ENCODE data around the gene CLDN14.
"Not testable (repeated sequence)": the region's sequence is repeated elsewhere in the genome, so short reads cannot be mapped to it uniquely, and the experiment has no call there.

The CLDN14 gene

DNA sequence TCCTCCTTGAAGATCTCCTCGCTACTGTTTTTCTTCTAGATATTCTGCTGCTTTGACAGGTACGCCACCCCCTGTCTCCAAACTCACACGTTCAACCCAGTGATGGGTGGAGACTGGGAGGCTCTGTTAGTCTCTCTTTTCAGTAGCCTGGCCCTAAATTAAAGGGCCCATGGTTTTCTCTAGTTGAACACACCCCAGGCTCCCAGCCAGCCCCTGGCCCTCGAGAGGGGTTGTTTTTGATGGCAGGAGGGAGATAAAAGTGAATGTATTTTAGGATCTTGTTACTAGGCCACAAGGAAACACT lies 21.6 kb upstream of the CLDN14 start:
- DNase-seq (ENCODE audit: low read depth in 2 of 2), result no peak

DNA sequence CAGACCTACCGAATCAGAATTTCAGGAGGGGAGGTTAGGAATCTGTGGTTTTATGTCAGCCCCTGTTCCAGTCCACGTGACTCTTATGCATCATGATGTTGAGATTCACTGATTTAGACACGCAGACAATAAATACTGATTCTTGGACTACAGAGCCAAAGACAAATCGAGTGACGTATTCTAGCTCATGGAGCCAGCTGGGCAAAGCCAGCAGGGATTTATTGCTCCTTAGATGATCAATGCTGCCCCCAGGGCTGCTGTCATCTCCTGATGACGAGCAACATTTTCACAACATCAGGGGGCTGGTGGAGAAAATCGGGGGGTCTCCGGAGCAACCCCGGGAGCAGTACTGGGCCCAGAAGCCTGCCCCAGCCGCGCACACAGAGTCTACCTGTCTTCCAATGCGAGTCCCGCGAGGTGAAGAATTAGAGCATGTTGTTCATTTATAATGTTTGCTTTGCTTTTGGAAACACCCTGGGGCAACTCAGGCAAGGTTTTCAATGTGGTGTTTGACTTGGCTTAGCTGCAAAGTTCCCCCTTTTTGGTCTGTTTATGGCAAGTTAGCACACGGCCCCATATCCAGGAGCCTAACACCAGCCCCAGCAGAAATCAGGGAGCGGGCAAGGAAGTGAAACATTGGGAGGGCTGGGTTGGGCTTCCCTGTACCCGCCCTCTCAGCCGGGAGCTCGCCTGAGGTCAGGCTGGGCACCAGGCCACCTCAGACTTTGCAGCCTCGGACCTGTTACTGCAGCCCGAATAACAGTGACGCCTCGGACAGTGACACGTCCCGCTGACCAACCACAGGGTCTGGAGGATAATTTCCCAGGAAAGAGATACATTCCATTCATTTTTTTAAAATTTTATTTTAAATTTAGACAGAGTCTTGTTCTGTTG lies 19.9 kb upstream of the CLDN14 start:
- DNase-seq (ENCODE audit: low read depth in 2 of 2), result no peak

DNA sequence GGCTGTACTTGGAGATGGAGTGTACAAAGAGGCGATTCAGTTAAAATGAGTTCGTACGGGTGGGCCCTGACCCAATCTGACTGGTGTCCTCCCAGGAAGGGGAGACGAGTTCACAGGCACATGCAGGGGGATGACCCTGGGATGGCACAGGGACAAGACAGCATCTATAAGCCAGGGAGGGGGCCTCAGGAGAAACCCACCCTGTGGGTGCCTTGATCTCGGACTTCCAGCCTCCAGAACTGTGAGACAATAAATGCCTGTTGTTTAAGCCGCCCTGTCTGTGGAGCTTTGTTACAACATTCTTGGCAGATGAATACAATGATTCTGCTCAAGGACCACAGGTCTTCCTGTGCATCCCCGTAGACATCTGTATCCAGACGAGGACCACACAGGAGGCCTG lies 14.6 kb upstream of the CLDN14 start:
- DNase-seq (ENCODE audit: low read depth in 2 of 2), result no peak

DNA sequence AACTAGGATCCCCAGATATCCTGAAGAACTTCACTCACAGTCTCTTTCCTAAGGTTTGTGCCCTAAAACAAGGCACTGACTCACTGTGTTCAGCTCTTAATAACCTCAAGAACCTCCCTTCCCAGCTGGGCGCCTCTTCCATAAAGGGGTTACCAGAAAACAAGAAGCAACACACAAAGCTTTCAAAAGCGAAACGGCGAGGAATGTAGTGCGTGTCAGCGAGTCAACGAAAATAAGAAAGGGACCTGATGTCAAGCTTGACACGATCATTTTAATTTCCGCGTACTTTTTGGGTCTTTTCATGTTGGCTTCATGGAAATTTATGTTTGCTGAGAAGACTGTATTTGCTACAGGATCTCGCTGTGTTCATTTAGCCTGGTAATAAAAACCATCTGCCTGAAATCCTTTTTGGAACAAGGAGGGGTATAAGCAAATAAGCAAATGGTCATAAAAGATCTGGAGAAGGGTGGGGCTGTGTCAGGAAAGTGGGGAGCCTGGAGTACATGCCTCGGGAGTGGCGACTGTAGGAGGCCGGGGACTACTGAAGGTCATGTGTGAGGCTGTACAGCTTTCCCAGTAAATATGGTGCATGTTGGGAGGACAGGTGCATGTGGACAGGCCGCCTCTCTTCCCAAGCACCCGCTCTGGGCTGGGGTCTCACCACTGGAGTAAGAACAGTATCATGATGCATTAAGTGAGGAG lies 11.4 kb upstream of the CLDN14 start:
- no peak for DNase-seq (ENCODE audit: low read depth in 2 of 2)

DNA sequence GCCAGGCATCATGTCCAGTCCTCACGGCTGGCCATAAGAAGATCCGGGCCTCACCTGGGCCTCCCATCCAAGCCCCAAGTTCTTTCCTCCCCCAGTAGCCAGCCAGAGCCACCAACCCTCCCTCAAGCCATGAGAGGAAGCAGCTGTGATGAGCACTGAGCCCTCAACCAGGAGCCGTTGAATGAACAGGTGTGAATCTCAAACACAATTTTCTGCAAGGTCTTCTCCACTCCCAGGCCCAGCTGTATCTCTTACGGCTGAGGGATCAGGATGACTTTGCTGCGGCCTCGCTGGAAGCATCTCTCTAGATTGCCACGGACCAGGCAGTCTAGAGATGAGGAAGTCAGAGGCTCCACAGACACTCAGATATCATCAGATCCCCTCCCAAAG lies 9.8 kb upstream of the CLDN14 start:
- no peak for DNase-seq (ENCODE audit: low read depth in 2 of 2)

DNA sequence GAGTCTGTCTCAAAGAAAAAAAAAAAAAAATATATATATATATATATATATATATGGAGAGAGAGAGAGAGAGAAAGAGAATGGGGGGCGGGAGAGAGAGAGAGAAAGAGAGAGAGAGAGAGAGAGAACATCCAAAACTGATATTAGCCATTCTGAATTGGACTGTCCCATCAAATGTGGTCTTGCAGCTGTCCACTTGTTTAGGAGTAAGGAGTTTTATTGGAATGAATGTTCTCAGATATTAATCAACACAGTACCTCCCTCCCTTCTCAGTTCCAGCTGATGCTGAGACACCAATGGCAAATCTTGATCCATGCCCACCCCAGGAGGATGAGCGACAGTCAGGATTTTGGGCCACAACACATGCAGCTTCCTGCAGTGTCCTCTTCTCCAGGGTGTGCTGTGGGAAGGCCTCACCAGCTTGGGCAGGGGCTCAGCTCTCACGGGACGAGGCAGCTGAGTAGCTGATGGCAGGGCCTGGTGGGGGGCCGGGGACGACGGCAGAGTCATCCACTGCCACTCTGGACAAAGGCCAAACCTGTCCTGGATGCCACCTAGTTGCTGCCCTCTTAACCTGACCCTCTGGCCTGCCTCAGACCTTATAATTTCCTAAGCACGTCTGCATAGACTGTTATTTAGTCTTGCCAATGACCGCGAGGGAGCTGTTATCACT lies 9.3 kb upstream of the CLDN14 start:
- no peak for DNase-seq (ENCODE audit: low read depth in 2 of 2)

DNA sequence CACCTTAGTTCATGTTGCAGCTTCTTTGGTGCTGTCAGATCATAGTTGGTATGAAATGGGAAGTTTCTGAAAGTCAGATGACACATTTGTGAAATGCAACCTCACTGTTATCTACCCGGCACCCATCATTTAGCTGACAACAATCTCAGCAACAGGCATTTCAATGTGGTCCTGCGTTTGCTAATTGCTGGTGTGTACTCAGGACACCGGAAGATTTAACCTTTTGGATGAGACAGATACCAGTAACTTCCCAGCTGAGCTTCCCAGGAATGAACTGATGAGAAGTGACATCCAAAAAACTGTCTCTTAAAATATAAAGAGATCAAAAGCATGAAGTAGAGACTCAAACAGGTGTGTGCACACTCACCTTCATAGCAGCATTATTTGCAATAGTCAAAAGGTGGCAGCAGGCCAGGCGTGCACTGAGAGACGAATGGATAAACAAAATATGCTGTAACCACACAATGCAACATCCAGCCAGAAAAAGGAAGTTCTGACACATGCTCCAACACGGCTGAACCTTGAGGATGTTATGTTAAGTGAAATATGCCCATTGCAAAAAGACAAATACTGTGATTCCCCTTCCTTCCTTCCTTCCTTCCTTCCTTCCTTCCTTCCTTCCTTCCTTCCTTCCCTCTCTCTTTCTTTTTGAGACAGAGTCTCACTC lies 7.9 kb upstream of the CLDN14 start:
- DNase-seq (ENCODE audit: low read depth in 2 of 2), result no peak

DNA sequence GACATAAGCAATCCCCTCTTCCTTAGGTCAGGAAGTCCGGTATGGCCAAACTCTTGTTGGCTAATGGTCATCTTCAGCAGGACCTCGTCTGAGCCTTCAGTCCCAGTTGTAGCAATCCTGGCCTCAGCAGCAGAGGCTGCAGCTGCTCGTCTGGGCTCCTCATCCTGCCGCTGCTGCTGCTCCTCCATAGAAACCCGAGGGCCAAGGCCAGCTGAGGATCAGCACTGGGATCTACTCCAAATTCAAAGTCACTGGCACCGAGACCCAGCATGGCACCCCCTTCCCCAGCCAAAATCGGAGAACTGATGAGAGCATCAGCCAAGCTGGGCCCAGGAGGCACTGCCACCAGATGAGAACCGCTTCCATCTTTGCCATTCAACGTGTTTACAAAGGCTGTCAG lies 6.3 kb upstream of the CLDN14 start:
- DNase-seq (ENCODE audit: low read depth in 2 of 2), result no peak

DNA sequence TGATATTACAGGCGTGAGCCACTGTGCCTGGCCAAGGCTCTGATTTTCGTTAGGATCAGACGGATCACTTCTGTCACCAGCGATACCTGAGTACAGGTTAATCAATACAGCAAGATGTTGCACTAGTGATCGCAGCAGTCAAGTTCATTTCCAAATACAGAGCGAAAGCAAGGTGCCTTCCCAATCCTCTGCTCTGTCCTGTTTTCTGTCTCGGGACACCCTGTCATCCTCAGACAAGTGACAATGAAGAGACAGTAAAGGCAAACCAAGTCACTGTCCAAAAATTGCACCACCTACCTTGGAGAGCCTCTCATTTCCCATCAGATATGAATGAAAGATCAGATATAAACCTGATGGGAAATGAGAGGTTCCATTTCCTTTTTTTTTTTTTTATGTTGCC lies 5.6 kb upstream of the CLDN14 start:
- no peak for DNase-seq (ENCODE audit: low read depth in 2 of 2)

DNA sequence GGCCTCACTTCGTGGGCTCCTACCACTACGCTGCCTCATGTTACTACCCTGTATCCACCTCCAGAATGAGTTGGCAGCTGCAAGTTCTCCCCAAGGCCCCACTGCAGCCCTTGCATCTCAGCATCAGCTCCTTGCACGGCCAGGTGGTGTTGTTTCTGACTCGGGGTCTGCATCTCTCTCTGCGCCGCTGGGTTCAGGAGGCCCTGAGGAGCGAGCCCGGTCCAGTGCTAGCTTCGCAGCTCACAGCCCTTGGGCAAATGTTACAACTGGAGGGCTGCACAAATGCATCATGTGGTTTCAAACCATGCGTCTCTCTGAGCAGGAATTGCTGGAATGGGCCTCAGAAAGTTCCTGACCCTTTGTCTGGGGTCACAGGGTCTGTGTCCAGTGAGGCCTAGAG lies 3.2 kb upstream of the CLDN14 start:
- DNase-seq (ENCODE audit: low read depth in 2 of 2), result no peak

DNA sequence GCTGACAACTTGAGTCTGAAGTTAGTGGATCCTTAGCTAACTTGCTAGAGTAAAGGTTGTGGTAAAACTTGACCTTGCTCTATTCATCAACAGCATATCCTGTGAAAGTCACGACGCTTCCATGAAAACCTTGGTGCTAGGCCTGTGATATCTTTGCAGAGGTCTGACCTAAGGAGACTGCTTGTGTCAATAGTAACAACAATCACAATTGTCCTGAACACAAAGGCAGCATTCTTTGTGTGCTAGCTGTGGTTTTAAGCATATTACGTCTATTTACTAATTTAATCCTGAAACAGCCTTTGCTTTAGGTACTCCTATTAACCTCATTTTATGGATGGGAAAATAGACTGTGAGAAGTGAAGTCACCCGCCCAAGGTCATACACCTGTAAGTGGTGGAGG lies 2.8 kb upstream of the CLDN14 start:
- no peak for DNase-seq (ENCODE audit: low read depth in 2 of 2)

DNA sequence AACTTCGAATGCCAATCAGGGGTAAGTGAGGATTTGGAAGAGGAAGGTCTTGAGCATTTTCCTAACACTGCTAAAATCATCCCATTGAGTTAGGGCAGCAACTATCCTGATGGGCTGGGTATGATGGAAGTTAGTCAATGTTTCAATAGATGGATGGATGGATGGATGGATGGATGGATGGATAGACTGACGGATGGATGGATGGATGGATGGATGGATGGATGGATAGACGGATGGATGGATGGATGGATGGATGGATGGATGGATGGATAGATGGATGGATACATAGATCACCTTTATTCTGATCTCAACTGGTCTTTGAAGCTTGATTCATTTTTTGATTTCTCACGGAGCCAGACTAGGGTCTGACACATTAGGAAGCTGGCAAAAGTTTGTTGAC lies 2.3 kb upstream of the CLDN14 start:
- no peak for DNase-seq (ENCODE audit: low read depth in 2 of 2)

DNA sequence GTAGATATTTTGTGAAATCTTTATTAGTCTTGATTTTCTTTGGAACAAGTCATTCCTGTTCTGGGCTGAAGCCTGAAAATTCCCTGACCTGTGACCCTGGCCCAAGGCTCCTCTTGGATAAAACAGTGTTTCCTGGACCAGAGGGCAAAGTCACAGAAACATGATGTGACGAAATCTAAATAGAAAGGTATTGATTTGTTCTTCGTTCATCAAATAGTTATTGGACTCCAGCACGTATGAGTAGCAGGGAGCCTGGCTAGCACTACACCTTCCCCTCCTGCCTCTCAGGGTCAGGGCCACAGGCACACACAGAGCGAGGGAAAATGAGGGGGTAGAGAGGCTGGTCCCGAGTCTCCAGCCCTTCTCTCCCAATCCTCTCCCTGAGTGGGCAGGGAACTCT lies 1.7 kb upstream of the CLDN14 start:
- DNase-seq (ENCODE audit: low read depth in 2 of 2), result no peak

DNA sequence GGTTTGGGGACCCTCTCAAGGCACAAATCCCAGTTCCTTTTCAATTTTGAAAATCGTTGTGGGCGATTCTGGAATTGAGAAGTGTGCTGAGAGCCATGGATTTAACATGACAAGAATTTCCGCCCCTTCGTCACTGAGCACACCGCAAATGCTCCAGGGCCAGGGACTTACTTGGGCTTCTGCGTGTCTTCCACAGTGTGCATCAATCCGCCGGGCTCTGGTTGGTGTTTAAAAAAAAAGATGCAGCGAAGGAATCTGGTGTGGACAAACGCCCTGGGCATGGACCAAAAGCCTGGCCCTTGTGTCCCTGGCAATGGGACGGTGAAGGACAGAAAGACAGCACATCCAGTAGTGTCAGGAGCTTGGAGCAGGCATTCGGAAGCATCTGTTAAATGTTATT lies 696 bp upstream of the CLDN14 start:
- DNase-seq (ENCODE audit: low read depth in 2 of 2), result no peak

DNA sequence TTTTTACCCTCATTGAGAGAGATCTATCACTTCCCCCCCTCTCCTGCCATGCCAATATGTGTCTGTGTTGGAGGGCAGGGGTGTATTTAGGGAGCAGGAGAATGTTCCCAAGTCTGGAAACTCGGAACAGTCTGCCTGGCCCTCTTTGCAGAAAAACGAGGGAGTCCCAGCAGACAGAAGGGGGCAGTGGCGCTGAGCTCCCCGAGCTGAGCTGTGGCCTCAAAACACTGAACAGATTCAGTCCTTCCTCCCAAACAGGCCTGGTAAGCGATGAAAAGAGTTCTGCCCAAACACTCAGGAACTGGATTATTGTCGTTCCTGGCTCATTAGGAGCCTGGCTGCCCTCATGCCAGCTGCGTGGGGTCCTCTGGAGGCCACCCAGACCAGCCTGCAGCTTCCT lies 981 bp downstream of the CLDN14 start:
- DNase-seq (ENCODE audit: low read depth in 2 of 2), result no peak

DNA sequence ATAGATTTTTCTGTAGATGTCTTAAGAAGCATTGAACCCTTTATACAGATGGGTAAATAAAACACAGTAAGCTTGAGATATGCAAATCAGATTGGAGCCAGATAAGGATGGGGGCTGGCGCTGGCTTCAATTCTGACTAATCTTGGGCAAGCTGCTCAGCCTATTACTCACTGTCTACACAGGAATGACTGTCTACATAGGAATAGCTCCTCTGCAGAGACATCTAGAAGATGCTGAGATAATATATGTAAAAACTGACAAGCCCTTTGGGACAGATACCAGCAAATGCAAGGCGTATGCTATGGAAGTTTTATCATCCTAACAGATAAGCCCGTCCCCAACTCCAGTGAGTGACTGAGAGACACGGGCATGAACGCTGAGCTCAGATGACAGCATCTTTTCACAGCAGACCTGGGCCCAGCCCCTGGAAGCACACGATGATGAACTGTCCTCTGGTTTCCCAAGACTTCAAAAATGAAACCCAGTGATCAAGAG lies 1.7 kb downstream of the CLDN14 start:
- no peak for DNase-seq (ENCODE audit: low read depth in 2 of 2)

DNA sequence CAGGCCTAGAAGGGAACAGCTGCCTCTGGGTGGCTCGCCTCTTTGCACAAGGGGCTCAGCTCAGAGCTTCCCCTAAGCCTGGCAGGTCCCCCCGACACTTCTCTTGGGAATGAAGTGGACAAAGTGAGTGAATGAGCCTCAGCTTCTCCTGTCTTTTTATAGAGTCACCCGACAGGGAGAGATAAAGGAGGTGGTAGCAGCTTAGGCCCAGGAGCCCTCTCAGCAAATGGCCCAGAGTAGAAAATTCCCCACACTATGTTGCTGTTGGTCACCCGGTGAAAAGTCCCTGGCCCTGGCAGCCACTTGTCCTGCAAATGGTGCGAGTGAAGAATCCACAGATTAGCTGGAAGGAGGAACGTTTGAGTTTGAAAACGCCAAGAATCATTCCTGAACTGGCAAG lies 2.4 kb downstream of the CLDN14 start:
- no peak for DNase-seq (ENCODE audit: low read depth in 2 of 2)

DNA sequence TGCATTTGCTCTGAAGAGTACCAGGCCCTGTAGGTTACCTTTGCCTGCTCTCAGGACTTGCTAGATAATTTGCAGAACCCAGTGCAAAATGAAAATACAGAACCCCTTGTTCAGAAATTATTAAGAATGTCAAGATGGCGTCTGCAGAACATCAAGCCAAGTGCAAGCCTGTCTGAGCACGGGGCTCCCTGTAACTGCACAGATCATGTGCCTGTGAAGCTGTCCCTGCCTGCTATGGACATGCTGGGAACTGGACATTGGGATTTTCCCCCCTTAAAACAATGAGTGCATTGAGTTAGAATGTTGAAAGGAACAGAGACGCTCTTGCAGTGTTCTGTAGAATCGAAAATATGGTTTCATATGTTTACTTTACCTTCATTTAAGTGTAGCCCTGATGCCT lies 2.9 kb downstream of the CLDN14 start:
- no peak for DNase-seq (ENCODE audit: low read depth in 2 of 2)

DNA sequence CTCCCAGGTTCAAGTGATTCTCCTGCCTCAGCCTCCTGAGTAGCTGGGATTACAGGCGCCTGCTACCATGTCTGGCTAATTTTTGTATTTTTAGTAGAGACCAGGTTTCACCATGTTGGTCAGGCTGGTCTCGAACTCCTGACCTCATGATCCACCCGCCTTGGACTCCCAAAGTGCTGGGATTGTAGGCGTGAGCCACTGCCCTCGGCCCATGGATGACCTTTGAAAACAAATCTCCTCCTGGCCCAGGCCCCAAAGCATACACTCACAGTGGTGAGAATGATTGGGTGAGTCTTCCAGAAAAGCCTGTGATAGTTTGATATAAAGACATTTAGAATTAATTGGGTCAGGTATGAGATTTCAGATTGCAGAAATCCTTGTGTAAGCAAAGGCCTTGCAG lies 3.4 kb downstream of the CLDN14 start:
- not testable (repeated sequence) for DNase-seq (ENCODE audit: low read depth in 2 of 2)

DNA sequence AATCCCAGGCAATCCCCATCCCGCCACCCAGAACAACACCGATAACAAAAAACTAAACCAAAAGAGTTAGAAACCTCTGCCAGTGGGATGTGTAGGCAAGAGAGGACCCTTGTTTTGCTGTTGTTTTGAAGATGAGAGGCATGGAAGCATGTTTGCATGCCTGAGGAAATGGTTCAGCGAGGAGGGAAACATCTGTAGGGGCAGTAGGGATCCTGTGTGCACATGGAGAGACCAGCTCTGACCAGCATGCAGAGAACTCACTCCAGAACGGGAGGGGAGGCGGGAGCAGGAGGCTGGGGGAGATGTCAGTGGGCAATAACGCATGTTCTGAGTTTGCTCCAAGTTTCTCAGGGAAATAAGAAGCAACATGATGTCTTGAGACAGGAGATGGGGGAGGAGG lies 5.3 kb downstream of the CLDN14 start:
- DNase-seq (ENCODE audit: low read depth in 2 of 2), result no peak

DNA sequence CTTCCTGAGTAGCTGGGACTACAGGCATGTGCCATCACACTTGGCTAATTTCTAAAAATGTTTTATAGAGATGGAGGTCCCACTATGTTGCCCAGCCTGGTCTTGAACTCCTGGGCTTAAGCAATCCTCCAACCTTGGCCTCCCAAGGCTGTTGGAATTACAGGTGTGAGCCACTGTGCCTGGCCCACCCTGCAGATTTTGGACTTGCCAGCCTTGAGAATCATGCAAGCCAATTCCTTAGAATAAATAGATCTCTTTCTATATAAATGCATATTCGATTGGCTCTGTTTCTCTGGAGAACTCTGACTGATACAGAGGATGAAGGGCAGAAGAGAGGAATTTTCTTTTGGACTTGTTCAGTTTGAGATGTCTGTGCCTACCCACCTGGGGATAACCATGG lies 6.7 kb downstream of the CLDN14 start:
- no peak for DNase-seq (ENCODE audit: low read depth in 2 of 2)

DNA sequence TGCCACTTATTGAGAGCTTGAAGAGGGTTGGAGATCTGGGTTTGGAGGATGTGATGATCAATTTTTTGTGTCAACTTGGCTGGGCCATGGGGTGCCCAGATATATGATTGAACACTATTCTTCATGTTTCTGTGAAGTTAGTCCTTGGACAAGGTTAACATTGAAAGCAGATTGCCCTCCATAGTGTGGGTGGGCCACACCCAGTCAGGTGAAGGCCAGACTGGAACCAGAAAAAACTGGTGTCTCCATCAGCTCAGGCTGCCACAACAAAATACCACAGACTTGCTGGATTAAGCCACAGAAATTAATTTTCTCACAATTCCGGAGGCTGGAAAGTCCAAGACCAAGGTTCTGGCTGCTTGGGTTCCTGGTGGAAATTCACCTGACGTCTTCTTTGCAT lies 7.5 kb downstream of the CLDN14 start:
- DNase-seq (ENCODE audit: low read depth in 2 of 2), result no peak
